Measurements from ENCODE around the gene TNFRSF17. TPM values are rescaled to one million over a fixed set of nuclear protein-coding genes. Genes with fewer than 3 reads are reported as not detected.

The TNFRSF17 gene
- total RNA-seq (2016; rRNA removed; fragmentation: Illumina TruSeq; extraction: Trizol) (not detected in 2 replicates), polyA plus RNA-seq (2011; rRNA removed) (not detected in 2 replicates), polyA minus RNA-seq (2011; rRNA and poly(A)+ RNA removed; ENCODE audit: low replicate concordance) (not detected in 2 replicates), Bru-seq, nascent RNA (not detected), BruChase-seq, experiment 1, labeled RNA remaining after a 6-hour chase (percentile 12 among the genes with signal in this experiment), BruChase-seq, experiment 2, labeled RNA remaining after a 2-hour chase (percentile 21 among the genes with signal in this experiment)
- not detected in 2 replicates for total RNA-seq (2016; cell fraction: cytosol; rRNA removed; fragmentation: Illumina TruSeq; extraction: Trizol; ENCODE audit: low read depth)
- not detected in 2 replicates for total RNA-seq (2016; cell fraction: insoluble cytoplasmic fraction; rRNA removed; fragmentation: Illumina TruSeq; extraction: Trizol)
- not detected in 2 replicates for total RNA-seq (2016; cell fraction: membrane; rRNA removed; fragmentation: Illumina TruSeq; extraction: Trizol)
- total RNA-seq (2016; cell fraction: nucleus; rRNA removed; fragmentation: Illumina TruSeq; extraction: Trizol), result not detected in 2 replicates
- not detected in 2 replicates for polyA plus RNA-seq (2011; cell fraction: cytosol; rRNA removed)
- polyA plus RNA-seq (2011; cell fraction: nucleus; rRNA removed), result not detected in 2 replicates
- not detected in 2 replicates for polyA plus RNA-seq (2012)
- polyA plus RNA-seq (2016; cell fraction: cytosol; fragmentation: Illumina TruSeq; extraction: Trizol; ENCODE audit: low read depth), result not detected in 2 replicates
- not detected in 2 replicates for polyA plus RNA-seq (2016; cell fraction: insoluble cytoplasmic fraction; fragmentation: Illumina TruSeq; extraction: Trizol; ENCODE audit: low read depth)
- not detected in 2 replicates for polyA plus RNA-seq (2016; cell fraction: membrane; fragmentation: Illumina TruSeq; extraction: Trizol; ENCODE audit: low read depth)
- not detected in 2 replicates for polyA plus RNA-seq (2016; cell fraction: nucleus; fragmentation: Illumina TruSeq; extraction: Trizol; ENCODE audit: insufficient read depth, low read depth)
- not detected in 2 replicates for polyA minus RNA-seq (2011; cell fraction: cytosol; rRNA and poly(A)+ RNA removed)
- not detected in 2 replicates for polyA minus RNA-seq (2011; cell fraction: nucleus; rRNA and poly(A)+ RNA removed)
- long read RNA-seq, experiment 1, result 0 reads
- long read RNA-seq, experiment 2, result 0 reads

DNA sequence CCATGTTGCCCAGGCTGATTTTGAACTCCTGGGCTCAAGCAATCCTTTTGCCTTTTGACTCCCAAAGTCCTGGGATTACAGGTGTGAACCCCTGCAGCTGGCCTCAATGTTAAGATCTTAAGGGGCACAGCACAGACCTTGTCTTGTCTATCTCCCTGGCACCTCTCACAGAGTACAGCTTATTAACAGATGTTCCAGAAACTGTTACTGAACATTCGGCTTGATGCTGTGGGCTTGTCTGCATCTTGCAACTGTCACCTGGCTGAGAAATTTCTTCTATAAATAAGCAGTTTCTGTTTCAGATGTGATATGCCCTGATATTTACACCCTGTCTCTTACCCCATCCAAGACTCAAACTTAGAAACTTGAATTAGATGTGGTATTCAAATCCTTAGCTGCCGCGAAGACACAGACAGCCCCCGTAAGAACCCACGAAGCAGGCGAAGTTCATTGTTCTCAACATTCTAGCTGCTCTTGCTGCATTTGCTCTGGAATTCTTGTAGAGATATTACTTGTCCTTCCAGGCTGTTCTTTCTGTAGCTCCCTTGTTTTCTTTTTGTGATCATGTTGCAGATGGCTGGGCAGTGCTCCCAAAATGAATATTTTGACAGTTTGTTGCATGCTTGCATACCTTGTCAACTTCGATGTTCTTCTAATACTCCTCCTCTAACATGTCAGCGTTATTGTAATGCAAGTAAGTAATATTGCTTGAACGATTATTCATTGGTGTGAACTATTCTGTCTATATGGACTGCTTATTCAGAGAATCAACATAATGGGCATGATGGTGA lies at the start of gene TNFRSF17:
Gene TNFRSF17, plus strand, starts transcription at position 450 of the 791 bp plus-strand sequence. Its CDS starts 115 bp downstream, at position 565.
- Histone ChIP-seq H3K36me3 (replicated peaks in 1 of 2; ENCODE audit: control insufficient read depth in 1 of 2, insufficient read depth in 2 of 2, low read length in 2 of 2) (no peaks in the 10 kb centered on the region), H3K9ac (ENCODE audit: insufficient read depth, low read depth, low read length) (no peak within 1 kb of the TSS), H3K4me1 (ENCODE audit: insufficient read depth, low read length) (peaks cover 34% of the 10 kb centered on the region), H3K27ac (ENCODE audit: extremely low read length, insufficient read depth, low read length) (no peak within 1 kb of the TSS), H3K4me2 (ENCODE audit: low read depth, low read length) (peak within 1 kb of the TSS; percentile 29), H2AFZ (ENCODE audit: low read length) (no peak within 1 kb of the TSS), H3K4me3 (replicated peaks in 1 of 3; ENCODE audit: insufficient read depth in 1 of 3, low read depth in 2 of 3, low read length in 3 of 3) (no peak within 1 kb of the TSS; a peak in 1 of 6 replicates), H3K79me2 (ENCODE audit: insufficient read depth, low read length) (no peaks in the 10 kb centered on the region), H4K20me1 (ENCODE audit: insufficient read depth, low read length) (no peaks in the 10 kb centered on the region), H3K9me3 (ENCODE audit: low read length) (no peaks in the 10 kb centered on the region), H3K27me3 (ENCODE audit: control insufficient read depth in 1 of 2, insufficient read depth in 2 of 2, low read length in 2 of 2) (peaks cover 4 to 19% of the 10 kb centered on the region in 2 experiments; a peak in 4 of 5 replicates)
- in situ Hi-C loops (cut with HindIII; ENCODE audit: extremely low pct_ligation_motif_present, low pct_unique_long_range_greater_than_20kb) (no loop called here), intact Hi-C loops (cut with micrococcal nuclease; ENCODE audit: unreplicated experiment) (no loop called here)
- POLR2A ChIA-PET, result interaction anchor here (3.6 kb wide), 1 partner anchor 12 kb away, joined by 17 read pairs; the partner anchor contains the start of gene SNX29
- DNase-seq (ENCODE audit: low spot score), result no peak
- TF ChIP-seq ZNF124 (CRISPR knock-in tag; IDR thresholded peaks at IDR 0.05), result 0 out of 2 replicates have a peak, but pooled peaks have one; percentile 35
- no peak for TF ChIP-seq THYN1 (CRISPR knock-in tag; IDR thresholded peaks at IDR 0.05; ENCODE audit: borderline replicate concordance, low read depth)
- TF ChIP-seq, protein P1, sequence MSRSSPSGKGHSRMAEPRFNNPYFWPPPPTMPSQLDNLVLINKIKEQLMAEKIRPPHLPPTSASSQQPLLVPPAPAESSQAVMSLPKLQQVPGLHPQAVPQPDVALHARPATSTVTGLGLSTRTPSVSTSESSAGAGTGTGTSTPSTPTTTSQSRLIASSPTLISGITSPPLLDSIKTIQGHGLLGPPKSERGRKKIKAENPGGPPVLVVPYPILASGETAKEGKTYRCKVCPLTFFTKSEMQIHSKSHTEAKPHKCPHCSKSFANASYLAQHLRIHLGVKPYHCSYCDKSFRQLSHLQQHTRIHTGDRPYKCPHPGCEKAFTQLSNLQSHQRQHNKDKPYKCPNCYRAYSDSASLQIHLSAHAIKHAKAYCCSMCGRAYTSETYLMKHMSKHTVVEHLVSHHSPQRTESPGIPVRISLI (CRISPR knock-in tag; IDR thresholded peaks at IDR 0.05; ENCODE audit: borderline replicate concordance), result no peak
- TF ChIP-seq TP53 (CRISPR knock-in tag; conservative IDR thresholded peaks at IDR 0.05), result no peak
- TF ChIP-seq ZNF562 (CRISPR knock-in tag; IDR thresholded peaks at IDR 0.05; ENCODE audit: borderline replicate concordance), result 0 out of 2 replicates have a peak, but pooled peaks have one; percentile 16
- 0 out of 2 replicates have a peak, but pooled peaks have one; percentile 20 for TF ChIP-seq RNF2 (conservative IDR thresholded peaks at IDR 0.05; ENCODE audit: low read depth)
- WGBS (ENCODE audit: low lambda C conversion rate), result 31% methylated on average over 9 of the region's 9 CpGs
- ATAC-seq, result 0 out of 3 replicates have a peak, but pooled peaks have one; percentile 23
- no TSS peak for BruUV-seq (replicated peaks)
- CTCF ChIA-PET (ENCODE audit: low intra/inter-chr PET ratio, low total read pairs), result no interaction called here
- FAIRE-seq, result no peak

All from HepG2 (cell line).